ENCODE data around the gene NHSL1. TPM values are rescaled to one million over a fixed set of nuclear protein-coding genes. Genes with fewer than 3 reads are reported as not detected.

NHSL1 gene
- total RNA-seq, 2 donors from 2014 or later = 16.3 to 17.5 TPM

DNA sequence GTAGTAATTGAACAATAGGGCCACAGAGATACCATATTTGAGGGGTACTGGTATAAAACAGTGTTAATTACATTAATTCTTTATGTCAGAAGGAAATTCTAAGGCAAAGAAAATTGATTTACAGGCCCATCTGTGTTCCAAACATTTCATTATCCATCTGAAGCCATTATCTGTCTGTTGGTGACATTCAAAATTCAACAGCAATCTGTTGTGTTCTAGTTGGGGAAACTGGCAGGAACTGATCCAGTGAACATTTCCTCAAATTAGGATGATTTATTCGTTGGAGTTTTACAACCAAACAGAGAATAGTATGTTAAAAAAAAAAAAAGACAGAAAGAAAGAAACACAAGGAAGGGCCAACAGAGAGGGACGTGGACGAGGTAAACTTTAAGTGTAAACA lies 65.2 kb downstream of the NHSL1 start:
- H3K9ac ChIP-seq (ENCODE audit: extremely low read depth, low read length, poor library complexity, severe bottlenecking) = no peak overlapping the region
- no peak overlapping the region for H3K4me3 ChIP-seq (ENCODE audit: low read length)
- no peaks in the 10 kb centered on the region for H3K4me1 ChIP-seq (ENCODE audit: control insufficient read depth, insufficient read depth, low read length)
- Mint-ChIP-seq H3K36me3 (ENCODE audit: low read depth) (no peaks in the 10 kb centered on the region), H3K4me3 (no peak overlapping the region), H3K27ac (no peak overlapping the region), H3K27me3 (ENCODE audit: insufficient read depth) (no peaks in the 10 kb centered on the region), H3K9me3 (no peaks in the 10 kb centered on the region), H3K4me1 (no peaks in the 10 kb centered on the region)
- TF ChIP-seq, protein P1, sequence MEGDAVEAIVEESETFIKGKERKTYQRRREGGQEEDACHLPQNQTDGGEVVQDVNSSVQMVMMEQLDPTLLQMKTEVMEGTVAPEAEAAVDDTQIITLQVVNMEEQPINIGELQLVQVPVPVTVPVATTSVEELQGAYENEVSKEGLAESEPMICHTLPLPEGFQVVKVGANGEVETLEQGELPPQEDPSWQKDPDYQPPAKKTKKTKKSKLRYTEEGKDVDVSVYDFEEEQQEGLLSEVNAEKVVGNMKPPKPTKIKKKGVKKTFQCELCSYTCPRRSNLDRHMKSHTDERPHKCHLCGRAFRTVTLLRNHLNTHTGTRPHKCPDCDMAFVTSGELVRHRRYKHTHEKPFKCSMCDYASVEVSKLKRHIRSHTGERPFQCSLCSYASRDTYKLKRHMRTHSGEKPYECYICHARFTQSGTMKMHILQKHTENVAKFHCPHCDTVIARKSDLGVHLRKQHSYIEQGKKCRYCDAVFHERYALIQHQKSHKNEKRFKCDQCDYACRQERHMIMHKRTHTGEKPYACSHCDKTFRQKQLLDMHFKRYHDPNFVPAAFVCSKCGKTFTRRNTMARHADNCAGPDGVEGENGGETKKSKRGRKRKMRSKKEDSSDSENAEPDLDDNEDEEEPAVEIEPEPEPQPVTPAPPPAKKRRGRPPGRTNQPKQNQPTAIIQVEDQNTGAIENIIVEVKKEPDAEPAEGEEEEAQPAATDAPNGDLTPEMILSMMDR (conservative IDR thresholded peaks at IDR 0.05) = no peak
- 96% methylated on average over 3 of the region's 3 CpGs; no CpG with 5 or more reads in 1 of the 2 experiments for WGBS, 2 experiments (ENCODE audit: insufficient coverage in 1 of 2, insufficient read length in 1 of 2)
- no peak overlapping the region for H3K27ac ChIP-seq (ENCODE audit: low read depth, low read length)
- no peak for DNase-seq
- H3K9me3 ChIP-seq (ENCODE audit: control insufficient read depth, low read length) = no peaks in the 10 kb centered on the region
- no peaks in the 10 kb centered on the region for H3K27me3 ChIP-seq (ENCODE audit: control insufficient read depth, insufficient read depth, low read length, poor library complexity, severe bottlenecking)
- peaks cover 10% of the 10 kb centered on the region for H3K36me3 ChIP-seq (ENCODE audit: control insufficient read depth, insufficient read depth, low read length)

DNA sequence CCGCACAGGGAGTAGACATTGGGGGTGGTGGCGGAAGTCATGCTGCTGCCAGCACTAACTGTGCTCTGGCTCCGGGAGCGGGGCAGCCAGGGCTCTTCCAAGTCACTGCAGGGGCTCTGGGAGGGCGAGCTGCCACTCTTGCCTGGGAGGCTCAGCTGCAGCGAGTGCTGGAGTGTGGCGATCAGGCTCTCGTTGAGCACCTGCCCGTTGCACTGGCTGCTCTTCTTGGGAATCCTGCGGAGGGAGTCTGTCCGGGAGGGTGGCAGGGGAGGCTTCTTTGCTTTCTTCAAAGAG lies 67.3 kb downstream of the NHSL1 start:
- no peaks in the 10 kb centered on the region for H3K4me1 Mint-ChIP-seq
- H3K9ac ChIP-seq (ENCODE audit: extremely low read depth, low read length, poor library complexity, severe bottlenecking) = no peak overlapping the region
- DNase-seq = no peak
- no peak overlapping the region for H3K27ac Mint-ChIP-seq
- H3K4me1 ChIP-seq (ENCODE audit: control insufficient read depth, insufficient read depth, low read length) = no peaks in the 10 kb centered on the region
- H3K27me3 ChIP-seq (ENCODE audit: control insufficient read depth, insufficient read depth, low read length, poor library complexity, severe bottlenecking) = no peaks in the 10 kb centered on the region
- H3K27me3 Mint-ChIP-seq (ENCODE audit: insufficient read depth) = no peaks in the 10 kb centered on the region
- no peaks in the 10 kb centered on the region for H3K9me3 ChIP-seq (ENCODE audit: control insufficient read depth, low read length)
- peaks cover 19% of the 10 kb centered on the region for H3K36me3 ChIP-seq (ENCODE audit: control insufficient read depth, insufficient read depth, low read length)
- no peaks in the 10 kb centered on the region for H3K9me3 Mint-ChIP-seq
- H3K27ac ChIP-seq (ENCODE audit: low read depth, low read length) = no peak overlapping the region
- no peak overlapping the region for H3K4me3 Mint-ChIP-seq
- 93 to 94% methylated on average over 10 to 11 of the region's 11 CpGs for WGBS, 2 experiments (ENCODE audit: insufficient coverage in 1 of 2, insufficient read length in 1 of 2)
- H3K4me3 ChIP-seq (ENCODE audit: low read length) = no peak overlapping the region
- no peaks in the 10 kb centered on the region for H3K36me3 Mint-ChIP-seq (ENCODE audit: low read depth)
- TF ChIP-seq, protein P1 (conservative IDR thresholded peaks at IDR 0.05) = no peak

DNA sequence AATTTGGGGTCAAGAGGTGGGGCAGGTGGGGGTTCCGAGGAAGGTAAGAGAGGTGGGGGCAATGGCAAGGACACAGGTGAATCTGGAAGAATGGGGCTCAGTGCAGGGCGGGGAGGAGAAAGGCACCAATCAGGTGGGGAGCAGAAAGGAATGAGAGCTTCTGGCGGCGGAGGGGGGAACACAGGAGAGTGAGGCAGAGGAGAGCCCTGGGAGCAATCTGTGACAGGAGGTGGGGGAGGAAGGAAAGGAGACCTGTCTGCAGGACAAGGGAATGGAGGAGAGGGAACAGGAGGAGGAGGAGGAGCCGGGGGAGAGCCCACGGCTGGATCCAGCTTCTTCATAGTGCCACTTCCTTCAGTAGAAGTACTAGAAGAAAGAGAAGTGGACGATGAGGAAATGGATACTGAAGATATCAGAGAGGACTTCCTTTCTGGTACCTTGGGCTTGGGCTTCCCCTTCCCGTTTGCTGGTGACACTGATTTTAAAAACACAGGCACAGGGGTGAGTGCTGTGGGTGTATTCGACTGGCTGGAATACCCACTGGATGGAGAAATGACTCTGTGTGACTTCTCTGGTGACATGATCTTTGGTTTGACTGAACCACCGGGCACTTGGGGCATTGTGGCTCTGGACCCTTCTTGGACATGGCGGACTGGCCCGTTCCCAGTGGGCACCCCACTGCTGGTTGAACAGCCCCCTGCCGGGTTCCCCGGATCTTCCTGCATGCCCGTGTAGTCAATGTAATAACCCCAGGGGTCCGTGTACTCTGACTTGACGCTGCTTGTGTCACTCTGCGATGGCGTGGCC lies 67.8 kb downstream of the NHSL1 start:
- Mint-ChIP-seq H3K9me3 (no peaks in the 10 kb centered on the region), H3K27me3 (ENCODE audit: insufficient read depth) (no peaks in the 10 kb centered on the region), H3K4me1 (no peaks in the 10 kb centered on the region), H3K27ac (peak overlapping the region; percentile 45), H3K36me3 (ENCODE audit: low read depth) (no peaks in the 10 kb centered on the region), H3K4me3 (no peak overlapping the region)
- Histone ChIP-seq H3K9me3 (ENCODE audit: control insufficient read depth, low read length) (no peaks in the 10 kb centered on the region), H3K36me3 (ENCODE audit: control insufficient read depth, insufficient read depth, low read length) (peaks cover 15% of the 10 kb centered on the region), H3K27ac (ENCODE audit: low read depth, low read length) (no peak overlapping the region), H3K4me3 (ENCODE audit: low read length) (no peak overlapping the region), H3K27me3 (ENCODE audit: control insufficient read depth, insufficient read depth, low read length, poor library complexity, severe bottlenecking) (no peaks in the 10 kb centered on the region), H3K4me1 (ENCODE audit: control insufficient read depth, insufficient read depth, low read length) (no peaks in the 10 kb centered on the region), H3K9ac (ENCODE audit: extremely low read depth, low read length, poor library complexity, severe bottlenecking) (no peak overlapping the region)
- TF ChIP-seq, protein P1 (conservative IDR thresholded peaks at IDR 0.05) = no peak
- 92 to 93% methylated on average over 11 to 19 of the region's 19 CpGs for WGBS, 2 experiments (ENCODE audit: insufficient coverage in 1 of 2, insufficient read length in 1 of 2)
- DNase-seq = no peak
